HepG2 (cell line): ENCODE data around the gene CARMIL3. TPM values are rescaled to one million over a fixed set of nuclear protein-coding genes. Genes with fewer than 3 reads are reported as not detected.

Source experiments
- BCL6 ChIP-seq: IDR thresholded peaks from 2 replicates; pipeline ENCODE4 v1.6.1; 2016; ENCODE audit warnings: missing genetic modification reagents, missing compliant biosample characterization
- EED ChIP-seq: sonication (generic); formaldehyde crosslinking; IDR thresholded peaks from 2 replicates; pipeline ENCODE4 v1.5.0; 2020; ENCODE audit warnings: mild to moderate bottlenecking, missing genetic modification reagents
- HIC2 ChIP-seq: sonication (generic); formaldehyde crosslinking; IDR thresholded peaks from 2 replicates; pipeline ENCODE4 v1.9.0; 2022; ENCODE audit warnings: low read depth, missing genetic modification reagents
- HMG20A ChIP-seq: IDR thresholded peaks from 2 replicates; pipeline ENCODE4 v1.6.1; 2016; ENCODE audit warnings: borderline replicate concordance
- HOXA7 ChIP-seq: sonication (generic); formaldehyde crosslinking; IDR thresholded peaks from 2 replicates; pipeline ENCODE4 v1.8.1; 2022; ENCODE audit warnings: mild to moderate bottlenecking, missing genetic modification reagents, moderate library complexity
- KDM2A ChIP-seq: sonication (generic); formaldehyde crosslinking; IDR thresholded peaks from 2 replicates; pipeline ENCODE4 v1.4.0; 2020; ENCODE audit warnings: low read depth, missing genetic modification reagents, borderline replicate concordance
- KMT2B ChIP-seq: IDR thresholded peaks from 2 replicates; pipeline ENCODE4 v1.6.1; 2016; ENCODE audit warnings: missing genetic modification reagents, missing compliant biosample characterization
- NFKB2 ChIP-seq: sonication (generic); formaldehyde crosslinking; IDR thresholded peaks from 2 replicates; pipeline ENCODE4 v1.4.0; 2020; ENCODE audit warnings: missing genetic modification reagents, borderline replicate concordance
- NFYC ChIP-seq: IDR thresholded peaks from 2 replicates; pipeline ENCODE4 v1.6.1; 2016; ENCODE audit warnings: missing genetic modification reagents, missing compliant biosample characterization
- RBM22 ChIP-seq: fragments of 200-400 bp; formaldehyde crosslinking; optimal IDR thresholded peaks from 2 replicates; pipeline ENCODE3; 2017; ENCODE audit warnings: mild to moderate bottlenecking, low read length, moderate library complexity
- SP4 ChIP-seq: sonication (generic); formaldehyde crosslinking; IDR thresholded peaks from 2 replicates; pipeline ENCODE4 v1.8.1; 2023; ENCODE audit warnings: mild to moderate bottlenecking, missing genetic modification reagents
- STAG1 ChIP-seq: sonication (generic); formaldehyde crosslinking; IDR thresholded peaks from 2 replicates; pipeline ENCODE4 v1.4.0; 2020; ENCODE audit warnings: missing genetic modification reagents
- TBP ChIP-seq: sonication (generic); formaldehyde crosslinking; IDR thresholded peaks from 2 replicates; pipeline ENCODE4 v1.5.0; 2020; ENCODE audit warnings: missing genetic modification reagents
- TFE3 ChIP-seq: IDR thresholded peaks from 2 replicates; pipeline ENCODE4 v1.6.1; 2016
- THAP11 ChIP-seq: IDR thresholded peaks from 2 replicates; pipeline ENCODE4 v1.6.1; 2016; ENCODE audit warnings: missing biosample characterization, missing genetic modification reagents
- ZBTB42 ChIP-seq: sonication (generic); formaldehyde crosslinking; IDR thresholded peaks from 2 replicates; pipeline ENCODE4 v1.5.0; 2020; ENCODE audit warnings: mild to moderate bottlenecking, missing genetic modification reagents
- ZKSCAN8 ChIP-seq: IDR thresholded peaks from 2 replicates; pipeline ENCODE4 v1.6.1; 2016; ENCODE audit warnings: borderline replicate concordance, missing genetic modification reagents, missing compliant biosample characterization
- ZNF33A ChIP-seq: sonication (generic); formaldehyde crosslinking; IDR thresholded peaks from 2 replicates; pipeline ENCODE4 v1.5.1; 2020; ENCODE audit warnings: missing genetic modification reagents, mild to moderate bottlenecking, moderate library complexity, borderline replicate concordance
- ZNF678 ChIP-seq: sonication (generic); formaldehyde crosslinking; IDR thresholded peaks from 2 replicates; pipeline ENCODE4 v1.4.0; 2020; ENCODE audit warnings: mild to moderate bottlenecking, missing genetic modification reagents
- ZNF782 ChIP-seq: sonication (generic); formaldehyde crosslinking; IDR thresholded peaks from 2 replicates; pipeline ENCODE4 v1.4.0; 2020; ENCODE audit warnings: missing genetic modification reagents, mild to moderate bottlenecking, borderline replicate concordance
- polyA plus RNA-seq, 8 experiments: library from polyadenylated mRNA; depleted of rRNA in 3 of 8; stranded (reverse) in 7 of 8; unstranded in 1 of 8; fragments of >200 nt; fragmentation: Illumina TruSeq in 4 of 8; extraction: Trizol in 4 of 8; gene quantifications; 2 replicates each; pipeline versions ENCODE4 v1.2.1 to v1.2.3, GENCODE V29; 2011 to 2016; ENCODE audit warnings: low read depth in 4 of 8, missing spikeins in 1 of 8, mixed read lengths in 1 of 8; ENCODE audit not compliant: insufficient read depth in 1 of 8
- total RNA-seq, 5 experiments: library from RNA; depleted of rRNA; stranded (reverse); fragments of >200 nt; fragmentation: Illumina TruSeq; extraction: Trizol; gene quantifications; 2 replicates each; pipeline ENCODE4 v1.2.3, GENCODE V29; 2016; ENCODE audit warnings: low read depth in 1 of 5
- TF ChIP-seq, protein P1 (sequence below): sonication (generic); formaldehyde crosslinking; IDR thresholded peaks from 2 replicates; pipeline ENCODE4 v1.4.0; 2020; ENCODE audit warnings: mild to moderate bottlenecking, missing genetic modification reagents
- TF ChIP-seq, protein P2 (sequence below): sonication (generic); formaldehyde crosslinking; IDR thresholded peaks from 2 replicates; pipeline ENCODE4 v1.4.0; 2020; ENCODE audit warnings: missing genetic modification reagents
- TF ChIP-seq, protein P3 (sequence below): sonication (generic); formaldehyde crosslinking; IDR thresholded peaks from 2 replicates; pipeline ENCODE4 v1.8.0; 2022; ENCODE audit warnings: mild to moderate bottlenecking, missing genetic modification reagents

Gene CARMIL3
- total and polyA plus RNA-seq, 2 of the 13 experiments (the other 11 are each of a cell fraction or from before 2014, with no cell fraction given) = 0.27 to 0.55 TPM

GRCh38 chr14:24098229-24098926, 46.6 kb downstream of the CARMIL3 start (continued):
- no peak for TF ChIP-seq KMT2B (CRISPR knock-in tag)
- TF ChIP-seq ZNF33A (CRISPR knock-in tag) = no peak
- TF ChIP-seq ZBTB42 (CRISPR knock-in tag) = no peak
- no peak for TF ChIP-seq ZNF782 (CRISPR knock-in tag)
- no peak for TF ChIP-seq ZKSCAN8
- no peak for TF ChIP-seq HOXA7 (CRISPR knock-in tag)
- no peak for TF ChIP-seq HIC2 (CRISPR knock-in tag)
- TF ChIP-seq BCL6 = no peak
- TF ChIP-seq RBM22 = peak; percentile 46
- no peak for TF ChIP-seq STAG1 (CRISPR knock-in tag)
- TF ChIP-seq KDM2A (CRISPR knock-in tag) = peak; percentile 29; the same call in 1 of the 2 replicates
- no peak for TF ChIP-seq NFYC (CRISPR knock-in tag)
- TF ChIP-seq SP4 (CRISPR knock-in tag) = no peak
- no peak for TF ChIP-seq TFE3 (CRISPR knock-in tag)
- peak; percentile 62; the same call in 1 of the 2 replicates for TF ChIP-seq NFKB2 (CRISPR knock-in tag)
- 0 out of 2 replicates have a peak, but pooled peaks have one; percentile 86 for TF ChIP-seq TBP (CRISPR knock-in tag)
- TF ChIP-seq ZNF678 (CRISPR knock-in tag) = no peak
- TF ChIP-seq, protein P1, sequence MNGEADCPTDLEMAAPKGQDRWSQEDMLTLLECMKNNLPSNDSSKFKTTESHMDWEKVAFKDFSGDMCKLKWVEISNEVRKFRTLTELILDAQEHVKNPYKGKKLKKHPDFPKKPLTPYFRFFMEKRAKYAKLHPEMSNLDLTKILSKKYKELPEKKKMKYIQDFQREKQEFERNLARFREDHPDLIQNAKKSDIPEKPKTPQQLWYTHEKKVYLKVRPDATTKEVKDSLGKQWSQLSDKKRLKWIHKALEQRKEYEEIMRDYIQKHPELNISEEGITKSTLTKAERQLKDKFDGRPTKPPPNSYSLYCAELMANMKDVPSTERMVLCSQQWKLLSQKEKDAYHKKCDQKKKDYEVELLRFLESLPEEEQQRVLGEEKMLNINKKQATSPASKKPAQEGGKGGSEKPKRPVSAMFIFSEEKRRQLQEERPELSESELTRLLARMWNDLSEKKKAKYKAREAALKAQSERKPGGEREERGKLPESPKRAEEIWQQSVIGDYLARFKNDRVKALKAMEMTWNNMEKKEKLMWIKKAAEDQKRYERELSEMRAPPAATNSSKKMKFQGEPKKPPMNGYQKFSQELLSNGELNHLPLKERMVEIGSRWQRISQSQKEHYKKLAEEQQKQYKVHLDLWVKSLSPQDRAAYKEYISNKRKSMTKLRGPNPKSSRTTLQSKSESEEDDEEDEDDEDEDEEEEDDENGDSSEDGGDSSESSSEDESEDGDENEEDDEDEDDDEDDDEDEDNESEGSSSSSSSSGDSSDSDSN (CRISPR knock-in tag) = peak; percentile 39; the same call in 1 of the 2 replicates
- TF ChIP-seq THAP11 = no peak
- TF ChIP-seq EED (CRISPR knock-in tag) = no peak
- TF ChIP-seq HMG20A (CRISPR knock-in tag) = no peak
- TF ChIP-seq, protein P2, sequence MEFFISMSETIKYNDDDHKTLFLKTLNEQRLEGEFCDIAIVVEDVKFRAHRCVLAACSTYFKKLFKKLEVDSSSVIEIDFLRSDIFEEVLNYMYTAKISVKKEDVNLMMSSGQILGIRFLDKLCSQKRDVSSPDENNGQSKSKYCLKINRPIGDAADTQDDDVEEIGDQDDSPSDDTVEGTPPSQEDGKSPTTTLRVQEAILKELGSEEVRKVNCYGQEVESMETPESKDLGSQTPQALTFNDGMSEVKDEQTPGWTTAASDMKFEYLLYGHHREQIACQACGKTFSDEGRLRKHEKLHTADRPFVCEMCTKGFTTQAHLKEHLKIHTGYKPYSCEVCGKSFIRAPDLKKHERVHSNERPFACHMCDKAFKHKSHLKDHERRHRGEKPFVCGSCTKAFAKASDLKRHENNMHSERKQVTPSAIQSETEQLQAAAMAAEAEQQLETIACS (CRISPR knock-in tag) = peak; percentile 33; the same call in 1 of the 2 replicates
- TF ChIP-seq, protein P3, sequence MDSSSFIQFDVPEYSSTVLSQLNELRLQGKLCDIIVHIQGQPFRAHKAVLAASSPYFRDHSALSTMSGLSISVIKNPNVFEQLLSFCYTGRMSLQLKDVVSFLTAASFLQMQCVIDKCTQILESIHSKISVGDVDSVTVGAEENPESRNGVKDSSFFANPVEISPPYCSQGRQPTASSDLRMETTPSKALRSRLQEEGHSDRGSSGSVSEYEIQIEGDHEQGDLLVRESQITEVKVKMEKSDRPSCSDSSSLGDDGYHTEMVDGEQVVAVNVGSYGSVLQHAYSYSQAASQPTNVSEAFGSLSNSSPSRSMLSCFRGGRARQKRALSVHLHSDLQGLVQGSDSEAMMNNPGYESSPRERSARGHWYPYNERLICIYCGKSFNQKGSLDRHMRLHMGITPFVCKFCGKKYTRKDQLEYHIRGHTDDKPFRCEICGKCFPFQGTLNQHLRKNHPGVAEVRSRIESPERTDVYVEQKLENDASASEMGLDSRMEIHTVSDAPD = no peak
